GM10266 (cell line): ENCODE data around the gene PCDHGB6.
"Not testable (repeated sequence)": the region's sequence is repeated elsewhere in the genome, so short reads cannot be mapped to it uniquely, and the experiment has no call there.

ENCODE experiments used
- DNase-seq: peaks from one replicate; pipeline ENCODE4 v3.0.0; 2012; ENCODE audit errors: extremely low spot score
- TF ChIP-seq, protein P1 (sequence below): IDR thresholded peaks from 2 replicates; pipeline ENCODE4 v1.5.1; 2012; ENCODE audit warnings: mild to moderate bottlenecking, low read depth; ENCODE audit not compliant: control insufficient read depth, insufficient read depth; ENCODE audit errors: missing control alignments

Gene PCDHGB6

DNA sequence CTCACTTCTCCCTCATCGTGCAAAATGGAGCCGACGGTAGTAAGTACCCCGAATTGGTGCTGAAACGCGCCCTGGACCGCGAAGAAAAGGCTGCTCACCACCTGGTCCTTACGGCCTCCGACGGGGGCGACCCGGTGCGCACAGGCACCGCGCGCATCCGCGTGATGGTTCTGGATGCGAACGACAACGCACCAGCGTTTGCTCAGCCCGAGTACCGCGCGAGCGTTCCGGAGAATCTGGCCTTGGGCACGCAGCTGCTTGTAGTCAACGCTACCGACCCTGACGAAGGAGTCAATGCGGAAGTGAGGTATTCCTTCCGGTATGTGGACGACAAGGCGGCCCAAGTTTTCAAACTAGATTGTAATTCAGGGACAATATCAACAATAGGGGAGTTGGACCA is 23.5 kb downstream of the PCDHGB6 start:
- TF ChIP-seq, protein P1, sequence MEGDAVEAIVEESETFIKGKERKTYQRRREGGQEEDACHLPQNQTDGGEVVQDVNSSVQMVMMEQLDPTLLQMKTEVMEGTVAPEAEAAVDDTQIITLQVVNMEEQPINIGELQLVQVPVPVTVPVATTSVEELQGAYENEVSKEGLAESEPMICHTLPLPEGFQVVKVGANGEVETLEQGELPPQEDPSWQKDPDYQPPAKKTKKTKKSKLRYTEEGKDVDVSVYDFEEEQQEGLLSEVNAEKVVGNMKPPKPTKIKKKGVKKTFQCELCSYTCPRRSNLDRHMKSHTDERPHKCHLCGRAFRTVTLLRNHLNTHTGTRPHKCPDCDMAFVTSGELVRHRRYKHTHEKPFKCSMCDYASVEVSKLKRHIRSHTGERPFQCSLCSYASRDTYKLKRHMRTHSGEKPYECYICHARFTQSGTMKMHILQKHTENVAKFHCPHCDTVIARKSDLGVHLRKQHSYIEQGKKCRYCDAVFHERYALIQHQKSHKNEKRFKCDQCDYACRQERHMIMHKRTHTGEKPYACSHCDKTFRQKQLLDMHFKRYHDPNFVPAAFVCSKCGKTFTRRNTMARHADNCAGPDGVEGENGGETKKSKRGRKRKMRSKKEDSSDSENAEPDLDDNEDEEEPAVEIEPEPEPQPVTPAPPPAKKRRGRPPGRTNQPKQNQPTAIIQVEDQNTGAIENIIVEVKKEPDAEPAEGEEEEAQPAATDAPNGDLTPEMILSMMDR, result no peak
- DNase-seq, result no peak

DNA sequence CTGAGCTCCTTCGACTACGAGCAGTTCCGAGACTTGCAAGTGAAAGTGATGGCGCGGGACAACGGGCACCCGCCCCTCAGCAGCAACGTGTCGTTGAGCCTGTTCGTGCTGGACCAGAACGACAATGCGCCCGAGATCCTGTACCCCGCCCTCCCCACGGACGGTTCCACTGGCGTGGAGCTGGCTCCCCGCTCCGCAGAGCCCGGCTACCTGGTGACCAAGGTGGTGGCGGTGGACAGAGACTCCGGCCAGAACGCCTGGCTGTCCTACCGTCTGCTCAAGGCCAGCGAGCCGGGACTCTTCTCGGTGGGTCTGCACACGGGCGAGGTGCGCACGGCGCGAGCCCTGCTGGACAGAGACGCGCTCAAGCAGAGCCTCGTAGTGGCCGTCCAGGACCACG is 24.5 kb downstream of the PCDHGB6 start:
- not testable (repeated sequence) for DNase-seq

DNA sequence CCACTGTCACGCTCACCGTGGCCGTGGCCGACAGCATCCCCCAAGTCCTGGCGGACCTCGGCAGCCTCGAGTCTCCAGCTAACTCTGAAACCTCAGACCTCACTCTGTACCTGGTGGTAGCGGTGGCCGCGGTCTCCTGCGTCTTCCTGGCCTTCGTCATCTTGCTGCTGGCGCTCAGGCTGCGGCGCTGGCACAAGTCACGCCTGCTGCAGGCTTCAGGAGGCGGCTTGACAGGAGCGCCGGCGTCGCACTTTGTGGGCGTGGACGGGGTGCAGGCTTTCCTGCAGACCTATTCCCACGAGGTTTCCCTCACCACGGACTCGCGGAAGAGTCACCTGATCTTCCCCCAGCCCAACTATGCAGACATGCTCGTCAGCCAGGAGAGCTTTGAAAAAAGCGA is 24.9 kb downstream of the PCDHGB6 start:
- DNase-seq, result not testable (repeated sequence)

DNA sequence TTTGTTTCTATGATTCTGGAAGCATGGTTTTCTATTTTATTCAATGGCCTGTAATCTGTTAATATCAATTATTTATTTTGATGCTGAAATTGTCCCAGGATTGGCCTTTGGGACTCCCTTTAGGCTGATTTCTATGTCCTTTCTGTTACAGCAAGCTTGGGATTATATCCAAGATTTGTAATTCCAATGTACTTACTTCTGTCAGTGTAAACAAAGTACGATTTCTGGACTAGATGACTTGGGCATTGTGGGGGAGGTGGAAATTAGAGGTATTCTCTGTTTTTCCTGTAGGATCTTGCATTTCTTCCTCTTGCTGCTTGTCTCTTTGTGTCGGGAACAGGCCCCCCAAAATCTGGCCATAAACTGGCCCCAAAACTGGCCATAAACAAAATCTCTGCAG is 26.2 kb downstream of the PCDHGB6 start:
- TF ChIP-seq, protein P1, result no peak
- no peak for DNase-seq

DNA sequence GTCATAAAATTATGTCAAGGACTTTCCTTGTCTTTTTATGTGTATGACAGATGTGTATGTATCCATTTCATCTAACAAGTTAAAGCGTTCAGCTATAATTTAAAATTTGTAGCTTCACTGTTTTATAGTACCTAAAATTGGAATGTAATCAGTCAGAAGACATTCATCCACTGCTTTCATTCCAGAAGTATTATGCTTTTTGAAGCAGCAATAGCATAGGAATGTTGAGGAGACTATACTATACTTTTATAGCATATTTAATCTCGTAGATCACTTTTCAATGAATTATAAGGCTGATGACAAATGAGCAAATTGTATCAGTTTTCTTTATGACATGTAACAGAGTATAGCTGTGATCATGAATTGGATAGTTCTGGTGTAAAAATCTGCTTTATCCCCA is 29.4 kb downstream of the PCDHGB6 start:
- TF ChIP-seq, protein P1, result no peak
- no peak for DNase-seq

DNA sequence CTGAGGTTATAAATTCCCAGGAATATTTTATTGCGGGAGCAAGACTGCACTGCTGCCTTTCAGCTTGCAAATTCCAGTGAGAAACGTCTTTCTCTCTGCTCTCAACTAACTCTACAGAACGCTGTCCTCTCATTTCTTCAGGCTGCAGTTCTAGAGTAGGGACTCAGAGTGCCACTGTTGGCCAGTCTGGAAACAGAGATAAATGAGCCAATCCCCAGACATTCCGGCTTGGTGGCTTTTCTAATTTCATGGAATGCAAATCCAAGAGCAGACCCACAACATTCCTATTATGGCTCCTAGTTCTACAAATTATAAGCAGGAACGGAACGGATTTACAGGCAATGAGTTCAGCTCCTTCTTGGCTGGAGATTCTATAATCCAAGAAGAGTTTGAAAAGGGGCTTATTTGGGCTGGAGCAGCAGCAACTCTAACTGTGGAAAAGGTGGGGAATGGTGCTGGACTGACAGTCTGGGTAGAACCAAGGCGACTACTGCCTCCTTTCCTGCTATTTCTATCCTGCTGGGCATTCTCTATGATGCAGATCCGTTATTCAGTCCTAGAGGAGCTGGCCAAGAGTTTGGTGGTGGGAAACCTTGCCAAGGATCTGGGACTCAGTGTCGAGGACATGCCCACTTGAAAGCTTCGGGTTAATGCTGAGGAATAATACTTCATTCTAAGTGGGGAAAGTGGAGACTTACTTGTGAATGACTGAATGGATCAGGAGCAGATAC is 31.8 kb downstream of the PCDHGB6 start:
- no peak for DNase-seq
- TF ChIP-seq, protein P1, result no peak

DNA sequence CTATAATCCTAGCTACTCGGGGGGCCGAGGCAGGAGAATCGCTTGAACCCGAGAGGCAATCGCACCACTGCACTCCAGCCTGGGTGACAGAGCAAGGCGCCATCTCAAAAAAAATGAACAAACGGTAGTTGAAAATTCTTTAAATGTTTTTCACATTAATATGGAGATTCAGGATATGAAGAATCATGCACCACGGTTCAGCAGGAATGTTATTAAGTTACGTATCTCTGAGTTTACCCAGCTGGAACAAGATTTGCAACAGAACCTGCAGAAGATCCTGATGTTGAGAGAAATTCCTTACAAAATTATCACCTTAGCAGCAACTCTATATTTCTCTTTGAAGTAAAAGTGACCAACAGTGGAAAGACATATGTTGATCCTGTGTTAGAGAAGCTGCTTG is 32.5 kb downstream of the PCDHGB6 start:
- DNase-seq, result no peak
- TF ChIP-seq, protein P1, result no peak

DNA sequence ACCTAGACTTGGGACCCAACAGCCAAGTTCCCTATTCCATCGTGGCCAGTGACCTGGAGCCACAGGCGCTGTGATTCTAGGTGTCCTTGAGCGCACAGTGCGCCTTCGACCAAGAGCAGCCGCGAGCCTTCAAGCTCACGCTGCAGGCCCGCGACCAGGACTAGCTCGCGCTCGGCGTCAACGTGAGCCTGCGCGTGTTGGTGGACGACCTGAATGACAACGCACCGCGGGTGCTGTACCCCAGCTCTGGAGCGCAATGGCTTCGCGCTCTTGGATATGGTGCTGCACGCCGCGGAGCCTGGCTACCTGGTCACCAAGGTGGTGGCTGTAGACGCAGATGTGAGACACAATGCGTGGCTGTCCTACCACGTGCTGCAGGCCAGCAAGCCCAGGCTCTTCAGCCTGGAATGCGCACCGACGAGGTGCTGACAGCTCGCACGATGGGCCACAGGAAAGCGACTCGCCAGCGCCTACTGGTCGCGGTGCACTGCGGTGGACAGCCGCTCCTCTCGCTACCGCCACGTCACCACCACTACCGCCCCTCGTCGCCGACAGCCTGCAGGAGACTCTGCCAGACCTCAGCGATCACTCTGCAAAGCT is 33.9 kb downstream of the PCDHGB6 start:
- no peak for DNase-seq
- TF ChIP-seq, protein P1, result no peak
